ENCODE results near the gene ADPRS. TPM values are rescaled to one million over a fixed set of nuclear protein-coding genes. Genes with fewer than 3 reads are reported as not detected.

ADPRS gene
- total and polyA plus RNA-seq, 9 of the 15 experiments (the other 6 are each of a cell fraction or from before 2014, with no cell fraction given), result 5.9 to 40.0 (median 27.4) TPM

DNA sequence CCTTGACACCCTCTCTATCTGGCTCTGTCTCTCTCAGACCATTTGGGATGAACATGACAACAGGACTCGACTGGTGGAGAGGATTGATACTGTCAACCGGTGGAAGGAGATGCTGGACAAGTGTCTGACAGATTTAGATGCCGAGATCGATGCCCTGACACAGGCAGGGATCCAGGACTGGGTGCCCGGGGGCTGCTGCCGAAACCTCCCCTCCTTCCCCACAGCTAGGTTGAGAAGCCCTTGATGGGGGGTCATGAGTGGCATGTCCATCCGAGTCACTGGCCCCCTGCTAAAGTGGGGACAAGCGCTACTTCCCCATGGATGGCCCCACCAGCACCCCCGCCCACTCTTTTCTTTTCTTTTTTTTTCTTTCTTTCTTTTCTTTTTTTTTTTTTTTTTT is 3.6 kb upstream of the ADPRS start (continued):
- no peak for TF ChIP-seq YBX1 (IDR thresholded peaks at IDR 0.05)
- no peak for TF ChIP-seq JUN (IDR thresholded peaks at IDR 0.05; ENCODE audit: borderline replicate concordance, low read depth, low read length)
- no peak for TF ChIP-seq JUN (CRISPR knock-in tag; IDR thresholded peaks at IDR 0.05; ENCODE audit: borderline replicate concordance)
- TF ChIP-seq, protein P1, sequence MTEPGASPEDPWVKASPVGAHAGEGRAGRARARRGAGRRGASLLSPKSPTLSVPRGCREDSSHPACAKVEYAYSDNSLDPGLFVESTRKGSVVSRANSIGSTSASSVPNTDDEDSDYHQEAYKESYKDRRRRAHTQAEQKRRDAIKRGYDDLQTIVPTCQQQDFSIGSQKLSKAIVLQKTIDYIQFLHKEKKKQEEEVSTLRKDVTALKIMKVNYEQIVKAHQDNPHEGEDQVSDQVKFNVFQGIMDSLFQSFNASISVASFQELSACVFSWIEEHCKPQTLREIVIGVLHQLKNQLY (CRISPR knock-in tag; conservative IDR thresholded peaks at IDR 0.05), result no peak
- no peak for TF ChIP-seq SMARCB1 (IDR thresholded peaks at IDR 0.05; ENCODE audit: insufficient read length, low read depth)
- TF ChIP-seq TBP (optimal IDR thresholded peaks at IDR 0.05; ENCODE audit: low read depth, low read length), result no peak
- no peak for TF ChIP-seq GTF2E2 (tag; IDR thresholded peaks at IDR 0.05)
- no peak for TF ChIP-seq ZNF699 (CRISPR knock-in tag; IDR thresholded peaks at IDR 0.05; ENCODE audit: insufficient replicate concordance)

DNA sequence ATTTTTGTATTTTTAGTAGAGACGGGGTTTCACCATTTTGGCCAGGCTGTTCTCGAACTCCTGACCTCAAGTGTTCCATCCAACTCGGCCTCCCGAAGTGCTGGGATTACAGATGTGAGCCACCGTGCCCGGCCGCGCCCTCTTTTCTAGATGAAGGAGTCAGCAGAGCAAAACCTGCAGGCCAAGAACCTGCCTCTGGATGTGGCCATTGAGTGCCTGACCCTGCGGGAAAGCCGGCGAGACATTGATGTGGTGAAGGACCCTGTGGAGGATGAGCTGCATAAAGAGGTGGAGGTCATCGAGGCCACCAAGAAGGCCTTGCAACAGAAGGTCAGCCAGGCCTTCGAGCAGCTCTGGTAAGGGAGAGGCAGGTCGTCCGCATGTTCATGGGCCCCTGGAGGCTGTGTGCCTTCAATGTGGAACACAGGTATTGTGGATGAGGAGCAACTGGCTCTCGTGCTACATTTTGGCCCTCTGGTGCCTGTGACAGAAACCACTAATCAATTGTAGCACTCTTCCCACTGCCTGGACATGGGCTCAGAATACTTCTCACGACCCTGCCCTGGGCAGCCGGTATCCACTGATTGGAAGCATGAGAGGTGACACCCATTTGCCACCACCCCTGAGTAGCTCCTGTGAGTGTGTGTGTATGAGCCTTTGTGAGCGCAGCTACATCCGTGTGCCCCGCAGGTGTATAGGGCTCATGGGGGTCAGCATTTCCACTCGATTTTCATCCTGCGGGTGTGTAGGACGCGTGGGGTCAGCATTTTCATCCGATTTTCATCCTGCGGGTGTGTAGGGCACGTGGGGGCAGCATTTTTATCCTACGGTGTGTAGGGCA is 2.8 kb upstream of the ADPRS start:
- no peaks in the 10 kb centered on the region for H4K20me1 ChIP-seq (replicated peaks; ENCODE audit: control insufficient read depth, insufficient read depth, low read length)
- intact Hi-C loops (cut with micrococcal nuclease) (loop anchor here (5.0 kb wide), 2 partner anchors 154 to 229 kb away; partner anchors contain the start of gene AGO3), in situ Hi-C loops (cut with MboI) (no loop called here)
- no peaks in the 10 kb centered on the region for H3K27me3 ChIP-seq (ENCODE audit: control insufficient read depth in 2 of 2, insufficient read depth in 2 of 2, low read length in 2 of 2)
- H3K4me1 ChIP-seq (replicated peaks in 1 of 2; ENCODE audit: control insufficient read depth in 2 of 2, insufficient read depth in 2 of 2, low read length in 2 of 2), result peaks cover 18 to 44% of the 10 kb centered on the region in 2 experiments; a peak in 4 of 5 replicates
- DNase-seq (ENCODE audit: extremely low read depth in 1 of 4, low spot score in 3 of 4), result peak in 1 of 4 experiments; percentile 14
- H3K9me3 ChIP-seq (replicated peaks; ENCODE audit: control insufficient read depth, insufficient read depth, low read depth, low read length), result no peaks in the 10 kb centered on the region
- H3K36me3 ChIP-seq (ENCODE audit: control insufficient read depth, insufficient read depth, low read length), result peaks cover 9% of the 10 kb centered on the region; the same call in 1 of the 3 replicates
- H3K4me2 ChIP-seq (ENCODE audit: insufficient read depth, low read length), result no peak overlapping the region
- no TSS peak for BruUV-seq (replicated peaks)
- no peak for FAIRE-seq
- no peak for ATAC-seq
- no peak overlapping the region for H3K27ac ChIP-seq (ENCODE audit: extremely low read depth, low read depth, low read length)
- 74% methylated on average over 29 of the region's 29 CpGs for whole genome bisulfite sequencing (ENCODE audit: insufficient coverage, low coverage, missing lambda C conversion rate)
- H3K9ac ChIP-seq (ENCODE audit: insufficient read depth in 1 of 2, low read depth in 2 of 2, low read length in 2 of 2), result 0 out of 4 replicates have a peak overlapping the region, but pooled peaks of 1 of the 2 experiments have one; percentile 2
- CTCF ChIA-PET (ENCODE audit: low intra/inter-chr PET ratio), result no interaction called here
- H3K79me2 ChIP-seq (ENCODE audit: control insufficient read depth, insufficient read depth, low read length), result peaks cover 18% of the 10 kb centered on the region
- POLR2A ChIA-PET, result interaction anchor here (1.1 to 1.5 kb wide), 2 partner anchors 9 to 31 kb away, joined by 3 to 4 read pairs; no protein-coding TSS in a partner anchor
- H2AFZ ChIP-seq (ENCODE audit: low read depth, low read length), result peak overlapping the region; percentile 99
- H3K4me3 ChIP-seq, result no peak overlapping the region
- H3K9me1 ChIP-seq (ENCODE audit: control insufficient read depth, insufficient read depth, low read length), result peaks cover 6% of the 10 kb centered on the region
- TF ChIP-seq ZNF436 (CRISPR knock-in tag; IDR thresholded peaks at IDR 0.05) (no peak), FOSL1 (tag; conservative IDR thresholded peaks at IDR 0.05) (no peak), ILK (tag; IDR thresholded peaks at IDR 0.05; ENCODE audit: borderline replicate concordance, low read depth) (no peak), RNF2 (IDR thresholded peaks at IDR 0.05) (no peak), NFIC (IDR thresholded peaks at IDR 0.05) (no peak), RUNX1 (IDR thresholded peaks at IDR 0.05; ENCODE audit: low read depth) (no peak), MTA2 (IDR thresholded peaks at IDR 0.05; ENCODE audit: low read depth) (no peak), TEAD2 (tag; IDR thresholded peaks at IDR 0.05) (no peak), CAMTA2 (CRISPR knock-in tag; conservative IDR thresholded peaks at IDR 0.05) (no peak)
- TF ChIP-seq, protein P2, sequence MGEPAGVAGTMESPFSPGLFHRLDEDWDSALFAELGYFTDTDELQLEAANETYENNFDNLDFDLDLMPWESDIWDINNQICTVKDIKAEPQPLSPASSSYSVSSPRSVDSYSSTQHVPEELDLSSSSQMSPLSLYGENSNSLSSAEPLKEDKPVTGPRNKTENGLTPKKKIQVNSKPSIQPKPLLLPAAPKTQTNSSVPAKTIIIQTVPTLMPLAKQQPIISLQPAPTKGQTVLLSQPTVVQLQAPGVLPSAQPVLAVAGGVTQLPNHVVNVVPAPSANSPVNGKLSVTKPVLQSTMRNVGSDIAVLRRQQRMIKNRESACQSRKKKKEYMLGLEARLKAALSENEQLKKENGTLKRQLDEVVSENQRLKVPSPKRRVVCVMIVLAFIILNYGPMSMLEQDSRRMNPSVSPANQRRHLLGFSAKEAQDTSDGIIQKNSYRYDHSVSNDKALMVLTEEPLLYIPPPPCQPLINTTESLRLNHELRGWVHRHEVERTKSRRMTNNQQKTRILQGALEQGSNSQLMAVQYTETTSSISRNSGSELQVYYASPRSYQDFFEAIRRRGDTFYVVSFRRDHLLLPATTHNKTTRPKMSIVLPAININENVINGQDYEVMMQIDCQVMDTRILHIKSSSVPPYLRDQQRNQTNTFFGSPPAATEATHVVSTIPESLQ (CRISPR knock-in tag; IDR thresholded peaks at IDR 0.05), result no peak
